Smooth muscle cell of the brain vasculature (primary cell): Measurements from ENCODE around the gene RGS9BP.
A peak's percentile ranks its signal among the peaks of the same experiment; 100 is the strongest.
"Not testable (repeated sequence)": the region's sequence is repeated elsewhere in the genome, so short reads cannot be mapped to it uniquely, and the experiment has no call there.

Source experiments
- DNase-seq: peaks from one replicate; pipeline ENCODE4 v3.0.0-alpha.2; 2012; ENCODE audit warnings: low read depth, low spot score

The RGS9BP gene

GRCh38 chr19:32671883-32672593 is 3.6 kb upstream of the RGS9BP start:
- no peak for DNase-seq

- DNase-seq: no peak
Measured at GRCh38 chr19:32672841-32673240, 2.8 kb upstream of the RGS9BP start.

GRCh38 chr19:32673573-32673972 is 2.1 kb upstream of the RGS9BP start:
- no peak for DNase-seq

GRCh38 chr19:32674153-32674930 is 1.3 kb upstream of the RGS9BP start:
- no peak for DNase-seq

GRCh38 chr19:32674931-32675719 is 523 bp upstream of the RGS9BP start, which contains the start of gene ANKRD27:
Gene ANKRD27 (minus strand): TSS chr19:32675180. CDS start chr19:32659015, 16,165 bp downstream.
- DNase-seq: peak; percentile 95

- no peak for DNase-seq
Measured at GRCh38 chr19:32676186-32676894, 692 bp downstream of the RGS9BP start.

- DNase-seq: no peak
Measured at GRCh38 chr19:32676895-32677359, 1.3 kb downstream of the RGS9BP start.

- DNase-seq: no peak
Measured at GRCh38 chr19:32677657-32678056, 2.0 kb downstream of the RGS9BP start.

- DNase-seq: no peak
Measured at GRCh38 chr19:32680986-32681385, 5.3 kb downstream of the RGS9BP start.

GRCh38 chr19:32682317-32682716 is 6.7 kb downstream of the RGS9BP start:
- no peak for DNase-seq

- no peak for DNase-seq
Measured at GRCh38 chr19:32686847-32687475, 11.3 kb downstream of the RGS9BP start.

- no peak for DNase-seq
Measured at GRCh38 chr19:32687681-32688080, 12.0 kb downstream of the RGS9BP start.

- DNase-seq: no peak
Measured at GRCh38 chr19:32688311-32688710, 12.7 kb downstream of the RGS9BP start.

GRCh38 chr19:32691291-32691951 is 15.8 kb downstream of the RGS9BP start, which contains the start of gene NUDT19:
Gene NUDT19 (plus strand): TSS chr19:32691821. CDS start chr19:32691961, 140 bp downstream.
- peak; percentile 10 for DNase-seq

GRCh38 chr19:32691952-32692726 is 16.5 kb downstream of the RGS9BP start:
- DNase-seq: no peak

- no peak for DNase-seq
Measured at GRCh38 chr19:32692727-32693061, 17.0 kb downstream of the RGS9BP start.

- not testable (repeated sequence) for DNase-seq
Measured at GRCh38 chr19:32693151-32694108, 17.8 kb downstream of the RGS9BP start.

GRCh38 chr19:32694316-32694715 is 18.7 kb downstream of the RGS9BP start:
- DNase-seq: not testable (repeated sequence)
